Panc1 (cell line): ENCODE data around the gene CENATAC. TPM values are rescaled to one million over a fixed set of nuclear protein-coding genes. Genes with fewer than 3 reads are reported as not detected.
A peak's percentile ranks its signal among the peaks of the same experiment; 100 is the strongest.

Experiments used
- ATAC-seq: fragments of 200-7000 bp; cut with Tn5 transposase; 2 replicates; pipeline ENCODE4 v1.9.1; 2020; ENCODE audit warnings: mild to moderate bottlenecking, moderate library complexity
- BruUV-seq: library from RNA; stranded (reverse); fragments of 400-500 nt; replicated peaks from 2 replicates; lab custom pipeline; 2021; lab: Mats Ljungman, UMichigan
- CTCF ChIA-PET: fragments of 300-600 bp; sonication (Branson Sonifier 250); formaldehyde crosslinking; loops from one replicate; lab custom pipeline; 2022; ENCODE audit warnings: antibody characterized with exemption; lab: Charles Lee
- POLR2A ChIA-PET: fragments of 300-600 bp; sonication (Branson Sonifier 250); formaldehyde crosslinking; loops from one replicate; lab custom pipeline; 2022; ENCODE audit warnings: antibody characterized with exemption; lab: Charles Lee
- DNase-seq: peaks from one replicate; pipeline ENCODE4 v3.0.0-alpha.2; 2010; ENCODE audit warnings: low read depth, low spot score
- H3K27ac ChIP-seq: 2 replicates; pipeline ENCODE4 v1.5.1; 2011; ENCODE audit warnings: mild to moderate bottlenecking, low read length, inconsistent platforms
- H3K27me3 ChIP-seq: fragments of 200-500 bp; sonication (Bioruptor generic); 2 replicates; pipeline ENCODE4 v1.6.0; 2014; ENCODE audit warnings: low read length, inconsistent platforms; ENCODE audit not compliant: control insufficient read depth, insufficient read depth
- H3K36me3 ChIP-seq: fragments of 200-500 bp; sonication (Bioruptor generic); 2 replicates; pipeline ENCODE4 v1.5.1; 2014; ENCODE audit warnings: inconsistent platforms, mild to moderate bottlenecking, low read length, moderate library complexity; ENCODE audit not compliant: control insufficient read depth, insufficient read depth
- H3K4me1 ChIP-seq: 2 replicates; pipeline ENCODE4 v1.5.1; 2011; ENCODE audit warnings: inconsistent platforms, mild to moderate bottlenecking, low read length, moderate library complexity; ENCODE audit not compliant: control insufficient read depth, insufficient read depth
- H3K4me3 ChIP-seq, 2 experiments: 2 replicates each; pipeline ENCODE4 v1.5.1; 2011 to 2012; ENCODE audit warnings: low read depth in 2 of 2, low read length in 2 of 2, mild to moderate bottlenecking in 2 of 2, inconsistent platforms in 1 of 2, moderate library complexity in 1 of 2
- H3K9me3 ChIP-seq: fragments of 200-500 bp; sonication (Bioruptor generic); 2 replicates; pipeline ENCODE4 v1.5.1; 2014; ENCODE audit warnings: low read depth, mild to moderate bottlenecking, inconsistent platforms, low read length, moderate library complexity; ENCODE audit not compliant: control insufficient read depth, insufficient read depth
- POLR2AphosphoS5 ChIP-seq: IDR thresholded peaks from 2 replicates; pipeline ENCODE4 v1.6.1; 2012; ENCODE audit warnings: mild to moderate bottlenecking, low read depth, low read length, moderate library complexity
- SIN3A ChIP-seq: IDR thresholded peaks from 2 replicates; pipeline ENCODE4 v1.6.1; 2012; ENCODE audit warnings: low read depth, mild to moderate bottlenecking, low read length, moderate library complexity, borderline replicate concordance; ENCODE audit not compliant: insufficient read depth
- TCF7L2 ChIP-seq: IDR thresholded peaks from 2 replicates; pipeline ENCODE4 v1.6.1; 2011; ENCODE audit warnings: mild to moderate bottlenecking, low read depth, low read length, inconsistent platforms
- in situ Hi-C: cut with HindIII; loops from 2 replicates; pipeline ENCODE4 v1.10.0; 2016; ENCODE audit warnings: low sequenced_read_pairs, low pct_unique_long_range_greater_than_20kb
- intact Hi-C: fragments of 100-400 bp; cut with micrococcal nuclease; formaldehyde crosslinking; loops from one replicate; pipeline ENCODE4 v1.10.0; 2022; ENCODE audit not compliant: unreplicated experiment
- total RNA-seq: library from RNA; stranded (reverse); gene quantifications from one replicate; pipeline ENCODE4 v1.2.1, GENCODE V29; 2021; ENCODE audit not compliant: unreplicated experiment
- TF ChIP-seq, protein P1 (sequence below): fragments of 450-650 bp; IDR thresholded peaks from 2 replicates; pipeline ENCODE4 v1.5.1; 2017; ENCODE audit warnings: mild to moderate bottlenecking
- TF ChIP-seq, protein P2 (sequence below), 2 experiments: IDR thresholded peaks; 2 replicates each; pipeline ENCODE4 v1.6.1; 2011 to 2012; ENCODE audit warnings: low read depth in 2 of 2, control low read depth in 1 of 2, low read length in 1 of 2, mild to moderate bottlenecking in 1 of 2, moderate library complexity in 1 of 2; ENCODE audit not compliant: insufficient read depth in 1 of 2

The CENATAC gene
- total RNA-seq, 1 experiment from 2014 or later = 45.4 TPM

DNA sequence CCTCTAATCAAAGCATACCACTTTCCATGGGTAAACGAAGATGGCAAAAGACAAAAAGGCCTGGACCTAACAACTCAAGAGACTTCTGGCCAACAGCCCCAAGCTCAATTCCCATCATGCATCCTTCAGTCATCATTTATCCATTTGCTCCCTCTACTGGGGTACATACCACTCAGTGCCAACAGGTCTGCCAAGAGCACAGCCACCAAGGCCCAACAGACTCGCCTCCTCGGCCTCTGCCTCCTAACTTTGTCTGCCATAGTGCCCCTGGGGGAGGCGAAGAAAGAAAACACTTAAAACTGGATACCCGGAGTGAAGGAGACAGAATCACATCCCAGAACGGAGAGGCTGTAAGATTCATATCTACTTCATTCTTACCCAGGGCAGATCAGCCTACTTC, 58.0 kb downstream of the CENATAC start:
- ATAC-seq (no peak), DNase-seq (no peak)
- CTCF ChIA-PET = interaction anchor here (0.6 to 1.0 kb wide), 3 partner anchors 11 to 29 kb away, joined by 3 to 5 read pairs (median 3); partner anchors contain the start of gene HMBS
- Histone ChIP-seq H3K27me3 (no peaks in the 10 kb centered on the region), H3K9me3 (no peaks in the 10 kb centered on the region), H3K36me3 (peaks cover 19% of the 10 kb centered on the region; the same call in 1 of the 2 replicates), H3K4me1 (peaks cover 7% of the 10 kb centered on the region; the same call in 1 of the 2 replicates), H3K27ac (peak overlapping the region; percentile 86), H3K4me3 (peak overlapping the region; percentile 82 to 87)
- intact Hi-C loops (no loop called here), in situ Hi-C loops (no loop called here)
- no TSS peak for BruUV-seq
- TF ChIP-seq TCF7L2 (no peak), POLR2AphosphoS5 (no peak), SIN3A (no peak)
- TF ChIP-seq, protein P1, sequence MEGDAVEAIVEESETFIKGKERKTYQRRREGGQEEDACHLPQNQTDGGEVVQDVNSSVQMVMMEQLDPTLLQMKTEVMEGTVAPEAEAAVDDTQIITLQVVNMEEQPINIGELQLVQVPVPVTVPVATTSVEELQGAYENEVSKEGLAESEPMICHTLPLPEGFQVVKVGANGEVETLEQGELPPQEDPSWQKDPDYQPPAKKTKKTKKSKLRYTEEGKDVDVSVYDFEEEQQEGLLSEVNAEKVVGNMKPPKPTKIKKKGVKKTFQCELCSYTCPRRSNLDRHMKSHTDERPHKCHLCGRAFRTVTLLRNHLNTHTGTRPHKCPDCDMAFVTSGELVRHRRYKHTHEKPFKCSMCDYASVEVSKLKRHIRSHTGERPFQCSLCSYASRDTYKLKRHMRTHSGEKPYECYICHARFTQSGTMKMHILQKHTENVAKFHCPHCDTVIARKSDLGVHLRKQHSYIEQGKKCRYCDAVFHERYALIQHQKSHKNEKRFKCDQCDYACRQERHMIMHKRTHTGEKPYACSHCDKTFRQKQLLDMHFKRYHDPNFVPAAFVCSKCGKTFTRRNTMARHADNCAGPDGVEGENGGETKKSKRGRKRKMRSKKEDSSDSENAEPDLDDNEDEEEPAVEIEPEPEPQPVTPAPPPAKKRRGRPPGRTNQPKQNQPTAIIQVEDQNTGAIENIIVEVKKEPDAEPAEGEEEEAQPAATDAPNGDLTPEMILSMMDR = no peak
- TF ChIP-seq, protein P2, sequence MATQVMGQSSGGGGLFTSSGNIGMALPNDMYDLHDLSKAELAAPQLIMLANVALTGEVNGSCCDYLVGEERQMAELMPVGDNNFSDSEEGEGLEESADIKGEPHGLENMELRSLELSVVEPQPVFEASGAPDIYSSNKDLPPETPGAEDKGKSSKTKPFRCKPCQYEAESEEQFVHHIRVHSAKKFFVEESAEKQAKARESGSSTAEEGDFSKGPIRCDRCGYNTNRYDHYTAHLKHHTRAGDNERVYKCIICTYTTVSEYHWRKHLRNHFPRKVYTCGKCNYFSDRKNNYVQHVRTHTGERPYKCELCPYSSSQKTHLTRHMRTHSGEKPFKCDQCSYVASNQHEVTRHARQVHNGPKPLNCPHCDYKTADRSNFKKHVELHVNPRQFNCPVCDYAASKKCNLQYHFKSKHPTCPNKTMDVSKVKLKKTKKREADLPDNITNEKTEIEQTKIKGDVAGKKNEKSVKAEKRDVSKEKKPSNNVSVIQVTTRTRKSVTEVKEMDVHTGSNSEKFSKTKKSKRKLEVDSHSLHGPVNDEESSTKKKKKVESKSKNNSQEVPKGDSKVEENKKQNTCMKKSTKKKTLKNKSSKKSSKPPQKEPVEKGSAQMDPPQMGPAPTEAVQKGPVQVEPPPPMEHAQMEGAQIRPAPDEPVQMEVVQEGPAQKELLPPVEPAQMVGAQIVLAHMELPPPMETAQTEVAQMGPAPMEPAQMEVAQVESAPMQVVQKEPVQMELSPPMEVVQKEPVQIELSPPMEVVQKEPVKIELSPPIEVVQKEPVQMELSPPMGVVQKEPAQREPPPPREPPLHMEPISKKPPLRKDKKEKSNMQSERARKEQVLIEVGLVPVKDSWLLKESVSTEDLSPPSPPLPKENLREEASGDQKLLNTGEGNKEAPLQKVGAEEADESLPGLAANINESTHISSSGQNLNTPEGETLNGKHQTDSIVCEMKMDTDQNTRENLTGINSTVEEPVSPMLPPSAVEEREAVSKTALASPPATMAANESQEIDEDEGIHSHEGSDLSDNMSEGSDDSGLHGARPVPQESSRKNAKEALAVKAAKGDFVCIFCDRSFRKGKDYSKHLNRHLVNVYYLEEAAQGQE (IDR thresholded peaks at IDR 0.05; ENCODE audit: insufficient read depth in 1 of 2, low read depth in 2 of 2, low read length in 1 of 2) = no peak
- POLR2A ChIA-PET = interaction anchor here (0.6 to 0.7 kb wide), 3 partner anchors 28 to 36 kb away, joined by 3 to 9 read pairs (median 5); no protein-coding TSS in a partner anchor

DNA sequence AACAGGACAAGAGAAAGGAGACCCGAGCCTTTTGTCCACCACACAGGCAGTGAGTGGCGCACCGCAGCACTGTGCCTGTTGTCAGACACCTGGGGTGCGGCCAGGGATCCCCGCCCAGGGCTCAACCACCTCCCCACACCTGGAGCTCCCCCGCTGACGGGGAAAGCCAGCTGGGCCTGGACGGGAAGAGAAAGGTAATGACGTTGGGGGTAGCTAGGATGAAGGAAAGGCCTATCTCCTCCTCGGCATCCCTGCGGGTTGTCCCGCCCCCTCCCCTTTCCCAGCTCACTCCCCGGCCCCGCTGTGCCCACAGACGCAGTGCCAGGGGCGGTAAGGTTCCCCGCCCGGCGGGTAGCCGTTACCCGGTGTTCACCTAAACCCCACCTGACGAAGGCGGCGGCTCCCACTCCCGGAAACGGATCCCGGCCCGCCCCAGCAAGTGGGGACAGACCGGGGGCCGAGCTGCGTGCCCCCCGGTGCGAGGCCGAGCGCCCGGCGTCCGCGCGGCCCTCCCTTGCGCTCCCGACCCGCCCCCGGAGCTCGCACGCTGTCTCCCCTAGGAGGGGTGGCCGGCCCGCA, 58.6 kb downstream of the CENATAC start:
- TF ChIP-seq, protein P1 = no peak
- TF ChIP-seq TCF7L2 (no peak), SIN3A (no peak), POLR2AphosphoS5 (no peak)
- TF ChIP-seq, protein P2 (IDR thresholded peaks at IDR 0.05; ENCODE audit: insufficient read depth in 1 of 2, low read depth in 2 of 2, low read length in 1 of 2) = no peak
- intact Hi-C loops (no loop called here), in situ Hi-C loops (no loop called here)
- ATAC-seq (peak; percentile 64), DNase-seq (no peak)
- Histone ChIP-seq H3K27me3 (no peaks in the 10 kb centered on the region), H3K36me3 (peaks cover 19% of the 10 kb centered on the region; the same call in 1 of the 2 replicates), H3K4me1 (peaks cover 7% of the 10 kb centered on the region; the same call in 1 of the 2 replicates), H3K27ac (peak overlapping the region; percentile 86), H3K4me3 (peak overlapping the region; percentile 82 to 87), H3K9me3 (no peaks in the 10 kb centered on the region)
- no TSS peak for BruUV-seq
- CTCF ChIA-PET = interaction anchor here (0.5 to 0.6 kb wide), 2 partner anchors 21 to 23 kb away, joined by 3 read pairs; no protein-coding TSS in a partner anchor
- POLR2A ChIA-PET = interaction anchor here (0.6 to 0.7 kb wide), 2 partner anchors 27 to 37 kb away, joined by 3 to 5 read pairs; no protein-coding TSS in a partner anchor
